HEK293 (cell line): ENCODE results near the gene GSG1L2.

Experiments used
- CTCF ChIA-PET: fragments of 350-600 bp; formaldehyde crosslinking; extraction: SDS; loops from one replicate; lab custom pipeline; 2021; ENCODE audit warnings: antibody characterized with exemption; lab: Yijun Ruan, JAX
- POLR2A ChIA-PET: fragments of 300-600 bp; formaldehyde crosslinking; extraction: SDS; loops from one replicate; lab custom pipeline; 2020; ENCODE audit warnings: antibody characterized with exemption, inconsistent platforms; lab: Yijun Ruan, JAX
- H3K27ac ChIP-seq: fragments of 200-500 bp; sonication (Bioruptor generic); 2 replicates; pipeline ENCODE4 v1.5.1; 2014; ENCODE audit warnings: low read depth, low read length, control low read depth, inconsistent platforms; ENCODE audit errors: extremely low read depth
- H3K36me3 ChIP-seq, 2 experiments: fragments of 200-500 bp in 1 of 2; sonication (Bioruptor generic) in 1 of 2; 1 replicate in 1 of 2; 2 replicates in 1 of 2; pipeline ENCODE4 v1.5.1; 2014 to 2017; ENCODE audit warnings: inconsistent platforms in 2 of 2, low read length in 2 of 2; ENCODE audit not compliant: control insufficient read depth in 2 of 2, insufficient read depth in 1 of 2
- H3K4me1 ChIP-seq: fragments of 200-500 bp; sonication (Bioruptor generic); 2 replicates; pipeline ENCODE4 v1.5.1; 2014; ENCODE audit warnings: mild to moderate bottlenecking, low read length, inconsistent platforms; ENCODE audit not compliant: control insufficient read depth, insufficient read depth
- H3K4me3 ChIP-seq: 2 replicates; pipeline ENCODE4 v1.5.1; 2011; ENCODE audit warnings: low read depth, mild to moderate bottlenecking, control low read depth, low read length, moderate library complexity
- H3K9me3 ChIP-seq: fragments of 200-500 bp; sonication (Bioruptor generic); 2 replicates; pipeline ENCODE4 v1.5.1; 2014; ENCODE audit warnings: low read depth, low read length, inconsistent platforms; ENCODE audit not compliant: control insufficient read depth, insufficient read depth
- GLIS2 ChIP-seq: fragments of 450-650 bp; formaldehyde crosslinking; IDR thresholded peaks from 2 replicates; pipeline ENCODE4 v1.5.1; 2016; ENCODE audit warnings: missing biosample characterization, missing genetic modification characterization
- KLF9 ChIP-seq: fragments of 450-650 bp; formaldehyde crosslinking; IDR thresholded peaks from 2 replicates; pipeline ENCODE4 v1.5.1; 2016; ENCODE audit warnings: missing biosample characterization, missing genetic modification characterization, low read depth
- MYNN ChIP-seq: fragments of 450-650 bp; formaldehyde crosslinking; IDR thresholded peaks from 2 replicates; pipeline ENCODE4 v1.5.1; 2016; ENCODE audit warnings: missing biosample characterization, missing genetic modification characterization, borderline replicate concordance
- PRDM6 ChIP-seq: fragments of 450-650 bp; formaldehyde crosslinking; IDR thresholded peaks from 2 replicates; pipeline ENCODE4 v1.5.1; 2017; ENCODE audit warnings: missing biosample characterization, missing genetic modification characterization
- SP2 ChIP-seq: fragments of 450-650 bp; formaldehyde crosslinking; IDR thresholded peaks from 2 replicates; pipeline ENCODE4 v1.5.1; 2016; ENCODE audit warnings: missing biosample characterization, missing genetic modification characterization
- ZBTB48 ChIP-seq: fragments of 450-650 bp; formaldehyde crosslinking; IDR thresholded peaks from 2 replicates; pipeline ENCODE4 v1.5.1; 2016; ENCODE audit warnings: missing biosample characterization, missing genetic modification characterization
- ZIC2 ChIP-seq: fragments of 450-650 bp; formaldehyde crosslinking; IDR thresholded peaks from 2 replicates; pipeline ENCODE4 v1.5.1; 2016; ENCODE audit warnings: missing biosample characterization, missing genetic modification characterization
- ZNF10 ChIP-seq: fragments of 450-650 bp; formaldehyde crosslinking; IDR thresholded peaks from 2 replicates; pipeline ENCODE4 v1.5.1; 2017; ENCODE audit warnings: missing biosample characterization, missing genetic modification characterization
- ZNF184 ChIP-seq: fragments of 450-650 bp; IDR thresholded peaks from 2 replicates; pipeline ENCODE4 v1.5.1; 2018; ENCODE audit warnings: missing biosample characterization, mild to moderate bottlenecking, missing genetic modification characterization
- ZNF24 ChIP-seq: fragments of 450-650 bp; formaldehyde crosslinking; IDR thresholded peaks from 2 replicates; pipeline ENCODE4 v1.5.1; 2016; ENCODE audit warnings: missing biosample characterization, missing genetic modification characterization
- ZNF280D ChIP-seq: fragments of 450-650 bp; formaldehyde crosslinking; IDR thresholded peaks from 2 replicates; pipeline ENCODE4 v1.5.1; 2016; ENCODE audit warnings: missing biosample characterization, missing genetic modification characterization
- ZNF391 ChIP-seq: fragments of 450-650 bp; formaldehyde crosslinking; IDR thresholded peaks from 2 replicates; pipeline ENCODE4 v1.5.1; 2016; ENCODE audit warnings: low read depth, missing biosample characterization, missing genetic modification characterization, borderline replicate concordance
- ZNF394 ChIP-seq: fragments of 450-650 bp; formaldehyde crosslinking; IDR thresholded peaks from 2 replicates; pipeline ENCODE4 v1.5.1; 2016; ENCODE audit warnings: missing biosample characterization, missing genetic modification characterization, mild to moderate bottlenecking, moderate library complexity, borderline replicate concordance
- ZNF433 ChIP-seq: fragments of 450-650 bp; formaldehyde crosslinking; IDR thresholded peaks from 2 replicates; pipeline ENCODE4 v1.5.1; 2016; ENCODE audit warnings: missing biosample characterization, missing genetic modification characterization, low read depth
- ZNF561 ChIP-seq: fragments of 450-650 bp; IDR thresholded peaks from 2 replicates; pipeline ENCODE4 v1.5.1; 2018; ENCODE audit warnings: missing biosample characterization, missing genetic modification characterization, borderline replicate concordance
- ZNF600 ChIP-seq: fragments of 450-650 bp; formaldehyde crosslinking; IDR thresholded peaks from 2 replicates; pipeline ENCODE4 v1.5.1; 2016; ENCODE audit warnings: missing biosample characterization, missing genetic modification characterization
- ZNF610 ChIP-seq: fragments of 450-650 bp; formaldehyde crosslinking; IDR thresholded peaks from 2 replicates; pipeline ENCODE4 v1.5.1; 2016; ENCODE audit warnings: missing biosample characterization, missing genetic modification characterization, borderline replicate concordance
- ZNF670 ChIP-seq: fragments of 450-650 bp; formaldehyde crosslinking; IDR thresholded peaks from 2 replicates; pipeline ENCODE4 v1.5.1; 2016; ENCODE audit warnings: missing biosample characterization, missing genetic modification characterization, low read depth
- ZNF692 ChIP-seq: fragments of 450-650 bp; formaldehyde crosslinking; IDR thresholded peaks from 2 replicates; pipeline ENCODE4 v1.5.1; 2016; ENCODE audit warnings: missing biosample characterization, missing genetic modification characterization

GSG1L2 gene

GRCh38 chr17:9829343-9829742 lies 7.5 kb upstream of the GSG1L2 start (continued):
- no peak for TF ChIP-seq ZNF692
- no peak for TF ChIP-seq ZNF433 (tag by site-specific recombination)
- TF ChIP-seq ZNF10 (tag by site-specific recombination) = no peak
- no peak for TF ChIP-seq GLIS2 (tag by site-specific recombination)
- no peak for TF ChIP-seq ZNF394 (tag by site-specific recombination)
- no peak for TF ChIP-seq ZNF184 (tag by site-specific recombination)
- no peak for TF ChIP-seq ZNF600 (tag by site-specific recombination)
- TF ChIP-seq ZNF561 (tag by site-specific recombination) = no peak
- TF ChIP-seq, all 188 proteins: peak for 0

GRCh38 chr17:9828296-9829295 lies 6.7 kb upstream of the GSG1L2 start:
- Histone ChIP-seq H3K36me3 (no peaks in the 10 kb centered on the region), H3K9me3 (no peaks in the 10 kb centered on the region), H3K4me3 (no peak overlapping the region), H3K4me1 (no peaks in the 10 kb centered on the region)
- CTCF ChIA-PET = interaction anchor here (0.9 to 1.1 kb wide), 3 partner anchors 10 to 250 kb away, joined by 3 to 4 read pairs (median 4); partner anchors contain the start of gene RCVRN
- POLR2A ChIA-PET = interaction anchor here (2.1 kb wide), 1 partner anchor 10 kb away, joined by 7 read pairs; no protein-coding TSS in a partner anchor
- no peak for TF ChIP-seq ZIC2 (tag by site-specific recombination)
- no peak for TF ChIP-seq ZNF391
- TF ChIP-seq ZBTB48 (tag by site-specific recombination) = no peak
- no peak for TF ChIP-seq ZNF24
- no peak for TF ChIP-seq ZNF184 (tag by site-specific recombination)
- TF ChIP-seq, all 188 proteins: peak for 0
- H3K27ac ChIP-seq = no peak overlapping the region

- Histone ChIP-seq H3K27ac (no peak within 1 kb of the TSS), H3K4me3 (no peak within 1 kb of the TSS), H3K4me1 (no peaks in the 10 kb centered on the region), H3K9me3 (no peaks in the 10 kb centered on the region), H3K36me3 (no peaks in the 10 kb centered on the region)
- TF ChIP-seq ZNF670 (tag by site-specific recombination) = no peak
- TF ChIP-seq MYNN (tag by site-specific recombination) = no peak
- no peak for TF ChIP-seq KLF9 (tag by site-specific recombination)
- no peak for TF ChIP-seq ZNF394 (tag by site-specific recombination)
- no peak for TF ChIP-seq SP2 (tag by site-specific recombination)
- TF ChIP-seq PRDM6 (tag by site-specific recombination) = no peak
- TF ChIP-seq ZNF610 = no peak
- TF ChIP-seq ZNF280D (tag by site-specific recombination) = no peak
- ChIA-PET CTCF (interaction anchor here (1.1 to 1.2 kb wide), 2 partner anchors 57 to 63 kb away, joined by 3 to 6 read pairs; no protein-coding TSS in a partner anchor), POLR2A (no interaction called here)
These were observed 3.8 kb upstream of the GSG1L2 start, which contains the start of gene GLP2R for GRCh38 chr17:9825641-9826150. Gene GLP2R, plus strand, starts transcription at chr17:9825924. Its CDS starts 140 bp downstream, at chr17:9826064.
